Amygdala (tissue), 56 donors: ENCODE results near the gene RDH16.
A peak's percentile ranks its signal among the peaks of the same experiment; 100 is the strongest.

ENCODE experiments used
- DNase-seq, 56 donors: peaks; one replicate each; lab custom pipeline; 2025; lab: John Stamatoyannopoulos, UW

RDH16 gene

GRCh38 chr12:56957229-56958052 is at the start of gene RDH16:
TSS of gene RDH16 (minus strand) at chr12:56957608. CDS start at chr12:56957462, 146 bp downstream.
- no peak for DNase-seq

- DNase-seq = no peak
Measured at GRCh38 chr12:57006809-57007475, 49.5 kb upstream of the RDH16 start.

GRCh38 chr12:57005980-57006808 is 48.8 kb upstream of the RDH16 start, which contains the start of gene ZBTB39:
TSS of gene ZBTB39 (minus strand) at chr12:57006546. CDS start at chr12:57004917, 1,629 bp downstream.
- DNase-seq = peak in 35 of 56 donors; percentile 11 to 70 (median 36)

- DNase-seq = no peak
Measured at GRCh38 chr12:57004651-57005050, 47.2 kb upstream of the RDH16 start.

GRCh38 chr12:57003395-57003794 is 46.0 kb upstream of the RDH16 start:
- DNase-seq = no peak

GRCh38 chr12:57001448-57001906 is 44.1 kb upstream of the RDH16 start:
- peak in 18 of 56 donors; percentile 4 to 44 (median 14) for DNase-seq

GRCh38 chr12:57000393-57000792 is 43.0 kb upstream of the RDH16 start:
- DNase-seq = no peak

- no peak for DNase-seq
Measured at GRCh38 chr12:56999456-56999855, 42.0 kb upstream of the RDH16 start.

GRCh38 chr12:56998981-56999380 is 41.6 kb upstream of the RDH16 start:
- no peak for DNase-seq

GRCh38 chr12:56998316-56998715 is 40.9 kb upstream of the RDH16 start:
- DNase-seq = no peak

GRCh38 chr12:56996793-56997545 is 39.6 kb upstream of the RDH16 start:
- no peak for DNase-seq

- no peak for DNase-seq
Measured at GRCh38 chr12:56995930-56996496, 38.6 kb upstream of the RDH16 start.

- DNase-seq = no peak
Measured at GRCh38 chr12:56995201-56995929, 38.0 kb upstream of the RDH16 start.

- DNase-seq = no peak
Measured at GRCh38 chr12:56994231-56994746, 36.9 kb upstream of the RDH16 start.

- no peak for DNase-seq
Measured at GRCh38 chr12:56993346-56993745, 35.9 kb upstream of the RDH16 start.

GRCh38 chr12:56991319-56992246 is 34.2 kb upstream of the RDH16 start:
- DNase-seq = peak in 21 of 56 donors; percentile 4 to 46 (median 16)

GRCh38 chr12:56990648-56991318 is 33.4 kb upstream of the RDH16 start:
- DNase-seq = peak in 1 of 56 donors; percentile 3
